Subcutaneous adipose tissue (tissue), 4 donors: ENCODE measurements around the gene CALD1. TPM values are rescaled to one million over a fixed set of nuclear protein-coding genes. Genes with fewer than 3 reads are reported as not detected.

ENCODE experiments used
- CTCF ChIP-seq: fragments of 450-650 bp; IDR thresholded peaks from one replicate; pipeline ENCODE4 v1.5.1; 2016; ENCODE audit warnings: low read depth, mild to moderate bottlenecking, control low read depth, antibody characterized with exemption, moderate library complexity
- total RNA-seq, 4 donors: library from RNA; depleted of rRNA; stranded (reverse); fragments of >200 nt; gene quantifications; one replicate each; pipeline ENCODE4 v1.1.0, GENCODE V29; 2016

The CALD1 gene
- total RNA-seq, 4 donors from 2014 or later = 142 to 278 (median 240) TPM

GRCh38 chr7:134789967-134790685, 10.7 kb downstream of the CALD1 start:
- TF ChIP-seq CTCF = no peak

- no peak for TF ChIP-seq CTCF
These were observed 13.5 kb downstream of the CALD1 start for GRCh38 chr7:134792968-134793367.

- TF ChIP-seq CTCF = no peak
These were observed 15.8 kb downstream of the CALD1 start for GRCh38 chr7:134795231-134795630.

GRCh38 chr7:134798155-134798554, 18.7 kb downstream of the CALD1 start:
- no peak for TF ChIP-seq CTCF

GRCh38 chr7:134799377-134799776, 19.9 kb downstream of the CALD1 start:
- TF ChIP-seq CTCF = no peak

GRCh38 chr7:134802762-134803161, 23.3 kb downstream of the CALD1 start:
- no peak for TF ChIP-seq CTCF

GRCh38 chr7:134804351-134804750, 24.9 kb downstream of the CALD1 start:
- no peak for TF ChIP-seq CTCF
